DMS153 (cell line): ENCODE measurements around the gene WWC2.
A peak's percentile ranks its signal among the peaks of the same experiment; 100 is the strongest.

Source experiments
- DNase-seq: peaks from one replicate; lab custom pipeline; 2025; lab: John Stamatoyannopoulos, UW

WWC2 gene

DNA sequence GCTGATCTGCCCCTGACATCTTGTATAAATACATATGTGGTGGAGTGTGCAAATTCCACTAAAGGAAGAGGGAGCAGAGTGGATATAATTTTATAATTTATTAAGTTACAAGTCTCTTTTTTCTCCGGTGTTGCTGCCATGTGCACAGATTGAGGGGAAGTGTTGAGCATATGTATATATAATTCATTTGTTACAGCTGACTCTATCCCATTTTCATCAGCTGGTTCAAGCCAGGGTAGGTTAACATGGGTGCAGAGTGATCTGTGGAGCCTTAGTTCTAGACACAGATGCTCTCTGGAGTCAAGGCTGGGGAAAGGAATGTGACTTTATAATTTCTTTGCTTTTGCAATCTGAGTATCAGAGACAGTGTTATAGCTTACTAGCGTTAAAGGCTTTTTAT, 103.5 kb downstream of the WWC2 start:
- DNase-seq = no peak

DNA sequence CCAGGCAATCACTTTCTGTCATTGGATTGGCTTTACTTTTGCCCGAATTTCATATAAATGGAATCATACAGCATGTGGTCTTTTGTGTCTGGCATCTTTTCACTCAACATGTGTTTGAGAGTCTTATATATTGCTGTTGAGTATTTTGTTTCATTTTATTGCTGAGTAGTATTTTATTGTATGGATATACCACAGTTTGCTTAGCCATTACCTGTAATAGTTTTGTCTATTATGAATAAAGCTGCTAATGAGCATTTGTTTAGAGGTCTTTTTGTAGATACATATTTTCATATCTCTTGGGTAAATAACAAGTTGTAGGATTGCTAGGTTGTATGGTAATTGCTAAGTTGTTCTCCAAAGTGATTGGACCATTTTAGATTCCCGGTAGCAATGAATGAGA, 105.7 kb downstream of the WWC2 start:
- DNase-seq = no peak

DNA sequence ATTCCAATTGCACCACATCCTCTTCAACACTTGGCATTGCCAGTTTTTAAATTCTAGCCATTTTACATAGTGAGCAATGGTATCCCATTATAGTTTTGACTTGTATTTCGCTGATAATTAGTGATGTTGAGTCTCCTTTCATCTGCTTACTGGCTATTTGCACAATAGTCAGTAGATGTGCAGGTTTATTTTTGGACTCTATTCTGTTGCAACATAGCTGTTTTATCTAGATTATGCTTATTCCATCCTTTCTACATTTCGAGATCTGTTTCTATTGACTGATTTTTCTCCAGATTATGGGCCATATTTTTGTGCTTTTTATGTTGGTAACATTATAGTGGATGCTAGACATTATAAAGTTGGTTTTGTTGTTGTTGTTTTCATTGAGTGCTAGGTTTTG, 106.1 kb downstream of the WWC2 start:
- no peak for DNase-seq

DNA sequence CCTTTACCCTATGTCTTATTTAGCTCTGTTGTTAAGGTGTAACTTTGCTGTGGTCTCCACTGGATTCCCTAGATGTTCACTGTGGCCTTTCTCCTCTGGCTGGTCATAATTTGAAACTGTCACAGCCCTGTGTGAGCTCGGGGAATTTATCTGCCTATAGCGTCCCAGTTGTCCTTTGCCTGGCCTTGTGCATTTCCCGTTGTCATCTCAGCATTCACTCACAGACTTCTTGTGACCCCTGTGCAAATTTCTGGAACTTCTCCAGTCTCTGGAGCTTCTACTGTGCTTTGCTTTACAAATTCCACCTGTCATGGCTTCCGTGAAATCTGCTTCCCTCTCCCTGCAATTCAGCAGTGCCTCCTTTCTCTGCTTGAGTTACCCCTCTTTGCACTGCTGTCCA, 106.7 kb downstream of the WWC2 start:
- no peak for DNase-seq

DNA sequence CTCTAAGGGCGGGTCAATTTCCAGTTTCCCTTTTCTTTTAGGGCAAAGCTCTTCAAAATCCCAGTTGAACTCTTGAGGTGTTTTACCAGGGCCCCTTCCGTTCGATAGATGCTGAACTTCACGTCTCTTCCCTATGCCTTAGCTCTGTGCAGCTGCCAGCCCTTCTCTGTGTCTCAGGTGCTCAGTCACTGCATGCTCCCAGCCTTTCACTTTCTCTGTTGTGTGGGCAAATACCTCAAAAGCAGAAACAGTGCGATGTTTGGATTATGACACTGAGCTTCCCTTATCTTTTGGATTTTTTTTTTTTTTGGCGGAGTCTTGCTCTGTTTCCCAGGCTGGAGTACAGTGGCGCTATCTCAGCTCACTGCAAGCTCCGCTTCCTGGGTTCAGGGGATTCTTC, 112.5 kb downstream of the WWC2 start:
- no peak for DNase-seq

DNA sequence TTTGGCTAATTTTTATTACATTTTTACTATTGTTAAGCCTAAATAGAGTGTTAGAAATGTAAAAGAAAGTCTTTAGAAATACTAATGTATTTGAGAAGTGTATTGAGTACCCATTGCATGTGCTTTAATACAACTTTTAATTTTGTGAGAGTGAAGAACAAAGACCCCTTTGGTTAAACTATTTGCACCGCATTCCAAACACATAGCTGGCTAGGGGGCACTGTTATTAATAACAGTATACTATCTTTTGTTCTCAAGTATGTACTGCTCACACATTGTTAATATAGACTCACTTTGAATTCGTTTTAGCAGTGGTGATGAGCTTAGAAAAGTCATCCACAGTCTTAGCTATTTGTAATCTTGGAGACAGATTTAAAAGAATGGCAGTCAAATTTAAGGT, 114.9 kb downstream of the WWC2 start:
- DNase-seq = no peak

DNA sequence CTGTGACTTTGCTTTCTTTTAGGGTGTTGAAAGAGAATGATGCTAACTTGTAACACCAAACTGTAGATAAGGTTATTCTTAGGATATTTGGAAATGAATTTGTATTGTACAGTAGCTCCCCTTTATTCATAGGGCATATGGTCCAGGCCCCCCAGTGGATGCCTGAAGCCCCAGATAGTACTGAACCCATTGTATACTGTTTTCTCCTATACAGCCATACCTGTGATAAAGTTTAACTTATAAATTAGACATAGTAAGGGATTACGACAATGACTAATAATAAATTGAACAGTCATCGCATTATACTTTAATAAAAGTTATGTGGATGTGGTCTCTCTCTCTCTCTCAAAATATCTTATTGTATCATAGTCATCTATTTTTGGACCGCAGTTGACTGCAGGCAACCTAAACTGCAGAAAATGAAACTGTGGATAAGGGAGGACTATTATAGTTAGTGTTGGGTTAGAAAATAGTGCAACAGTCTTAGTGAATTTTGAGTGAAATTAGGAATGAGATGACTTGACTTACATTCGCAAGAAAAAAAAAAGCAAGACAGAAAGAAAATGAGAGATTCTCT, 115.9 kb downstream of the WWC2 start:
- no peak for DNase-seq

DNA sequence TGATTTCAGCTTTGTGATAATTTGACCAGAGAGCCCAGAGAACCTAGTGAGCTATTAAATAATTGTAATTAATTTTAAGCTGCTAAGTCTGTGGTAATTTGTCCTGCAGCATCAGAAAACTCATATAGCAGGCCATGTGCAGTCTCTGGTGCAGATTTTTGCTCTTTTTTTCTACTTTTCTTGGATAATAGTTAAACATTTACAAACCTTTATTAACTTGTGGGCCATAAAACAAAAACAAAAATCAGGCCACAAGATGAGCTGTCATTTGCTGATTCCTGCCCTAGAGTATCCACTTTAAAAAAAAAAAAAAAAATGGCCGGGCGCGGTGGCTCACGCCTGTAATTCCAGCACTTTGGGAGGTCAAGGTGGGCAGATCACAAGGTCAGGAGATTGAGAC, 121.2 kb downstream of the WWC2 start:
- DNase-seq = no peak

DNA sequence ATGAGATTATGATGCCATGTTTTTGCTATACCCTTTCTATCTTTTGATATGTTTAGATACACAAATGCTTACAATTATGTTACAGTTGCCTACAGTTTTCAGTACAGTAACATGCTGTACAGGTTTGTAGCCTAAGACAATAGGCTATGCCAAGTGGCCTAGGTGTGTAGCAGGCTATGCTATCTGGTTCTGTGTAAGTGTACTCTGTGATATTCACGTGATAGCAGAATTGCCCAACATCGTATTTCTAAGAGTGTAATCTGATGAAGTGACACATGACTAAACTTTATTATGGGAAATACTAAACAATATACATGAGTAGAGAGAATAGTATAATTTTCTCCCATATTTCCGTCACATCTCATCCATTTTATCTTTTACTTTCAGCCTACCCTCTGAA, 124.0 kb downstream of the WWC2 start:
- no peak for DNase-seq

DNA sequence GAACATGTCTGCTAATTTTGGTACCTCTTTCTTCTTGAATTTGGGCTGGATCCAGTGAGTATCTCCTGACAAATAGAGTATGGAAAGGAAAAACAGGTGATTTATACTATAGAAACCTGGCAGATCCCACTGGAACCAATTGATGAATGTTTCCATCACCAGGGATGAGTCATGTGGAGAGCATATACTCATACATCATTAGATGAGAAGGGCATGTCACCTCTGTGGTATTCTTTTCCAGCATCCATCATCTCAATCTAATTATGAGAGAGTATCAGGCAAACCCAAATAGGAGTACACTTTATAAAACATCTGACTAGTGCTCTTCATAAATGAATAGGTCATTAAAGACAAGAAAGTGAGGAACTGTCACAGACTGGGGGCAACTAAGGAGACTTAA, 130.3 kb downstream of the WWC2 start:
- no peak for DNase-seq

DNA sequence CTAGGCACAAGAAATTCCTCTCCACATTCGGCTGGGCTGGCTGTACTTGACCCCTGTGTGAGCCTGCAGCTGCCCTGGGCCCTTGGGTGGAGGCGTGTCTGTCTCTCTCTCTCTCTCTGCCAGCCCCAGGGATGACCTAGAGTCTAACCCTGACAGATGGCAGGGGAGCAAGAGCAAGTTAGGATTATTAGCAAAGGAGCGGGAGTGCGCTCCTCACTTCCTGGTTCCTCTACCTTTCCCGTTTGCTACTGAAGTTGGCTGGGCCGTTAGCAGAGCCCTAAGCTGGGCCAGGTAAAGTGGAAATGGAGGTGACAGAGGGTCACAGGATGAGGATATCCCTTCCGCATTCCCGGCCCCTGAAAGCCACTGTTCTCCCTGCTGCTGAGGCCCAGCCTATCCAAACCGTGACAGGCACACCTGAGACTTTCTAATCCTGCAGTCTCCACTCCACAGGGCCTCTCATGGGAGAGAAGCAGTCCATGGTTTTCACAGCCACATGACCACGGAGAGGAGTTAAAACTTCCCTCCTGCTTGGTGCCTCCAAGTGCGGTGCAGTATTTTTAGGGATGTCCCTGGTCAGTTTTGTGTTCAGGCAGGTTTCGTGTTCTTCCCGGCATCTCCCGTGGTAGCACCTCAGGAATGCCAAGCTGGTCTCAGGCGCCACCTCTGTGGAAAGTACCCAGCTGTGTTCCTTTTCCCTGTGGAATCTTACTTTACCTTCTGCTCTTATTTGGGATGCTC, 141.7 kb downstream of the WWC2 start:
- no peak for DNase-seq

DNA sequence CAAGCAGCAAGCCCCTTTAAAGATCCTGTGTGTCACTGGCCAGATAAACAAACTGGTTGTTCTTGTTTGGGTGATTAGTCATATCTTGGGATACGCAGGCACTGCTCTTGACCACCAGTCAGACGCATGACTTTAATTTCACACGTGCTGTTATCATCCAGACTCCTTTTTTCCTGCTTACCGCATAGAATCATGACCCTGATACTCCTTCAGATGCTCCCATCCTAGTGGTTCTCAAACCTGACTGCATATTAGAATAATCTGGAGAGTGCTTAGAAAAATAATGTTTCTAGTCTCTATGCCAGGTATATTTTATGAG, 142.2 kb downstream of the WWC2 start:
- no peak for DNase-seq

DNA sequence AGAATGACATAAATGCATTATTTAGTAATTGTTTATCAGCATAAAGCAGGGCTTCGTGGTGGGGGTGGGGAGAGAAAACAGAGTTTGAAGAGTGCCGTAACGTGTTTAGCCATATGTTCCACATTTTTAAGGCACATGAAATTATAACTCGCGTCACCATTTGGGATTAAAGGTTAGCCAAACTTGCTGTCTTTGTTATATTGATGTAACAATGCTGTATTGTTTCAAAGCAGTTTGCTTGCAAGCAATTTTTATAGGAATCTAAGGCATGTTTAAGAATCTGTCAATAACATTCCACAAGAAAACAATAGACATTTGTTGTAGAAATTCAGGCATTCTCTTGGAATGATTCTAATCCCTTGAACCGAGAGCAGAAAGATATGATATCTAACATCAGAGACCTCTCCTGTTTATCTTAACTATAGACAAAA, 142.7 kb downstream of the WWC2 start:
- no peak for DNase-seq

DNA sequence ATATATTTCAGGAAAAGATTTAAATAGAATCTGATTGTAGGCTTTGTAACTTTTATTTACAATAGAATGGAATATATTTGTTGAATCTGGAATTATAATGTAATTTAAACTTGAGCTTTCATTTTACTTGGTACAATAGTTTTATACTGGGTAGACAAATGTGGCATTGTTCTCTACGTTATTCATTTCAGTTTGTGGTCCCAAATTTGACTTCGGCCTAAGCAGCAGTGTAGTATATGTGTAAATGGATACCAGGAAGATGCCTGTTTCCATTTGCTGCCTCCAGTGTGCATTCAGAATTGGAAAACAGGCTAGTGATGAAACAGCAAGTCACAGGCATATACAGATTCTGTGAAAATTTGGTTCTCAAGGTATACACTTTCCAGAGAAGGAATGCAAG, 143.2 kb downstream of the WWC2 start:
- DNase-seq = no peak

DNA sequence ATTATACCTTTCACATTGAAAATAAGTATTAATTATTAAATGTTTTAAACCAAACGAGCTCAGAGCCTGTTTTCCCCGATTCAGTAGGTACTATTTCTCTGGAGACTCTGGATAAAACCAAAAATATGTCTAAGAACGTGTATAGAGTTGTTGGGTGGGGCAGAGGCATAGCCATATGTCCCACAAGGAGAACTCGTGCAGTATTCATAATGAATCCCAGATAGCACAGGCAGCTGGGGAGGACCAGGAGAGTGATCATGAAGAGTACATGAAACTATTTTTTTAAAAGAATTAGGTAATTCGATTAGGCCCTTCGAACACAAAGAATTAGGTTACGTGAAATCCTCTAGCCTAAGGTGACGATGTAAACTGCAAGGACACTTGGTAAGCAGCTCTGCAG, 145.0 kb downstream of the WWC2 start:
- DNase-seq = no peak

DNA sequence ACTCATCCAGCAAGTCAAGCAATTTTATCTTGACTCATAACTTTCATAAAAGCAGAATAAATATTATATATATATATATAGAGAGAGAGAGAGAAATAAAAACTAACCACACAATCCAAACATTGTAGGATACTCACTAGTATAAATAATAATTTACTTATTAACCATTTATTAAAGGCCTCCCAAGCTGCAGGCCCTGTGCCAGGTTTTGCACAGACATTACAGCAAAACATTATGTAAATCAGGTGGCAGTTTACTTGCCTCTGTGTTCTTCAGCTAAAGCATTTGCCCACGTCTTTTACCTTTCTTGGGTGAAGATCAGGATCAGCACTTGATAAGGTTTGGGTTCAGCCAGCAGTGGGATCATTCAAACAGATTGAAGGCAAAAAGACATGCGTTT, 145.4 kb downstream of the WWC2 start:
- no peak for DNase-seq

DNA sequence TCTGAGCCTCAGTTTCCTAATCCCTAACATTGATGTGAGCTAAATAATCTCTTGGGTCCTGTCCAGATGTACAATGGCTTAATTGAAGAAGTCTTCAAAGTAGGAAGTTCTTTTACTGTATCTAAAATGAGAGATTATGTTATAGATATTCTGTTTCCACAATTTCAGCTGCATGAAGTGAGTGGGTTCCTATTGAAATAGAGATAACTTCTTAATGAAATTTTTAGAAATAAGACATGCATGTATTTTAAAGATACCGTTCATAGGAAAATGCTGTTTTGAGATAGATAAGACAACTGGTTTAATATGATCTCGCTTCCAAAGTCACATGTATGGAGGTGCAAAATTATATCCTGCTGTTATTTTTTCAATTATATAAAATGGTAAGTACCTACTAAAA, 149.1 kb downstream of the WWC2 start:
- no peak for DNase-seq

DNA sequence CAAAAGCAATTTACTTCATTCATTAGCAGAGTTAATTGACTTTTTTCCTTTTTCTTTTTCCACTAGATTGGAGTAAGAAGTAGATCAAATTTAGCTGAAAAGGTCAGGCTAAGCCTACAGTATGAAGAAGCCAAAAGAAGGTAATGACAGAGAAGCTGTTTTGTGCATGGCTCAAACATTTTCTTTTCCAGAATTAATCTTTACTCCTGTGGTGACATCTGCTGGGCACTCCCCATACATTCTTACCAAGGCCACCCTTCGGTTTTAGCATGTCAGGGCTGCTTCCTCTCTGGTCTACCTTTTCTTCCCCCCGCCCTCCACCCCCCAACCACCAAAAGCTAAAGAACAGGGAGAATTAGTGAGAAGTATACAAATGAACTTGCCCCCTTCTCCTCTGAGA, 150.8 kb downstream of the WWC2 start:
- peak; percentile 53 for DNase-seq

DNA sequence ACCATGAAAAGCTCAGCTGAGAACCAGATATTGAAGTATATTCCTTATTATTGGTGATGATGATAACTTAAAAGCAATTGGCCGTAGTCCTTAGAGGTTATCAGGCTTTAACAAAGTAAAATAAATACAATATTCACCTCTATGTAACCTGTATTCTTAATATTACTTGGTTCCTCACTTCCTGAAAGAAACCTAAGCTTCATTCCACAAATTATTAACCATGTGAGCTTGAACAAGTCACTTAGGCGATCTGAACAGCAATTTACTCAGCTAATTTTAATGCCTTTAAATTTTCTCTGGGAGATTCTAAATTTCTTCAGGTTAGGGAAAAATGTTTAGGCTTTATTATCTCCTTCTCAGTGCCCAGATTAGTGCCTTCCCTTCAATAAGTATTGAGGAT, 151.8 kb downstream of the WWC2 start:
- no peak for DNase-seq

DNA sequence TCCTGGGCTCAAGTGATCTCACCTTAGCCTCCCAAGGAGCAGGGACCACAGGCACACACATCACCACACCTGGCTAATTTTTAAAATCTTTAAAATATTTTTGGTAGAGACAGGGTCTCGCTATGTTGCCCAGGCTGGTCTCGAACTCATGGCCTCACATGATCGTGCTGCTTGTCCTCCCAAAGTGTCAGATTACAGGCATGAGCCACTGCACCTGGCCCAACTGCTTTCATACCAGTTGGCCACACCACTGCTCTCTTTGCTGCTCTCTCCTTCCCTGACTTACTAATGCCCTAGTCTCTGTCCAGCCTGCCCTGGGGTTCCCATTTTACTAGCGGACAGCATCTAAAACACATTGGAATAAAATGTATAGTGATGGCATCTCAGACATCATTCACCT, 153.9 kb downstream of the WWC2 start:
- DNase-seq = no peak

DNA sequence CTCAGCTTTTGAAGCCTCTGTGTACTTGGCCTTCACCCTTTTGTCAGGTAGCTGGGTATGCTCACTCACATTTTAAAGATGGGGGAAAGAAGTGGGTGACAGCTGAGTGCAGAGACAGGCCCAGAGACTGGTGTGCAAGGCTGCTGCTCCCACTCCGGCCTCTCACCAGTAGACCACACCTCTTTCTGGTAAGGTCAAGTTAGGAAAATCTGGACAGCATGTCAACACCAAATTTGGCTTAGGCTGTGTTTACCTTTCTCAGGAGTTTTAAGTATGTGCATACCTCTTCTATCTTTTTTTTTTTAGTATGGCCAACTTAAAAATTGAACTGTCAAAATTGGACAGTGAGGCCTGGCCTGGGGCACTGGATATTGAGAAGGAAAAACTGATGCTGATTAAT, 154.4 kb downstream of the WWC2 start:
- DNase-seq = no peak

DNA sequence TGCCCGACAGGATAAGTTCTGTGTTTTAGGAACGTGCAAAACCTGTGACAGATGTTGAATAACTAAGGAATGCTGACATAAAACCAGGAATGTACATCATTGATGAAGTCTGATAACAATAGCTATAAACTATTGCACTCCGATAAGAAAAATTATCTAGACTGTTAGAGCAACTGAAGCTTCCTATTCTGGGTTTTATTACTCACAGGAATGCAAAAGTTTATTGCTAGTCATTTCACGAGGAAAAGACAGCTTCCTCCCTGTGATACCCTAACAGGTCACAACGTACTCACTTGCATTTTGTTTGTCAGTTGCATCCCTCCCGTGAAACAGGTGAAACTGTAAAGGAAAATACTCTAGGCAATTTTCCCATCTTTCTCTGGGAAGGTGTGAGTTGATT, 155.1 kb downstream of the WWC2 start:
- no peak for DNase-seq

DNA sequence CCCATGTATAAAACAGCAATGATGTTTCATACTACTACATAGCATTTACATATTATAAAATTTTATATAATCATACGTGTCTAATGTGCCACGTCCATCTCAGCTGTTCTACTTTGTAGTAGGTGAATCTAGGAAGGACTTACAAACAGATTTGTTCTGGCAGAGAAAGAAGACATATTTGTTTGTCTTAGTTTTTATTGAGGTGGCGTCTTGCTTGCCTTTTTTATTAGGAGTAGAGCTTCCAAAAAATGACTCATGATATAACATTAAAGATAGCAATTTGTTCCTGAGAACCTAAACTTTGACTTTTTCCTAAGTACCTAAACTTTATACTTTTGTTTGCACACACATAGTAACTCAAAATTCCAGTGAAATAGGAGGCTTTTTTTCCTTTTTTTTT, 156.4 kb downstream of the WWC2 start:
- DNase-seq = no peak

DNA sequence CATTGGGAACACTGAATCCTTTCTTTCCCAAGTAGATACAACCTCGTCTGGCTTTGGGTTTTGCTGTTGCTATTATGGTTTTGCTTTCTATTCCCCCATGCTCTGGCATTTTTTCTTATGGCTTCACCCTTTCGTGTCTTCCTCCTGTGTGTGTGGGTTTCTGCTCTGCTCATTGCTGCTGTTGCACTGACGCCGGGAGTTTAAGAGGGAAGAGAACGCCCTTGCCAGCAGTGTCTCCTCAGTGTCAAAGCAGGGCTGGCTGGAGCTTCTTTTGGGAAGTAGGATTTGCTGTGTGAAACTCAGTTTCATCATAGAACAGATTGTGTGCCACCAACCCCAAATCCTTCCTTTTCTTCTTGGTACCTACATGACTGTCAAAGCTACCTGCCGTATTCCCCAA, 157.3 kb downstream of the WWC2 start:
- DNase-seq = no peak
